ENCODE measurements around the gene TIMP2.

GRCh38 chr17:78899361-78900260 lies 25.6 kb downstream of the TIMP2 start:
- TF ChIP-seq GATA3 (IDR thresholded peaks at IDR 0.05; ENCODE audit: low read depth, low read length): no peak
- no peak for TF ChIP-seq GATA2 (IDR thresholded peaks at IDR 0.05; ENCODE audit: low read depth, low read length)
